ENCODE data around the gene TSPAN4.

TSPAN4 gene

GRCh38 chr11:850775-851763 lies 8.4 kb downstream of the TSPAN4 start:
- no peak for DNase-seq (ENCODE audit: low read depth in 2 of 2)

DNA sequence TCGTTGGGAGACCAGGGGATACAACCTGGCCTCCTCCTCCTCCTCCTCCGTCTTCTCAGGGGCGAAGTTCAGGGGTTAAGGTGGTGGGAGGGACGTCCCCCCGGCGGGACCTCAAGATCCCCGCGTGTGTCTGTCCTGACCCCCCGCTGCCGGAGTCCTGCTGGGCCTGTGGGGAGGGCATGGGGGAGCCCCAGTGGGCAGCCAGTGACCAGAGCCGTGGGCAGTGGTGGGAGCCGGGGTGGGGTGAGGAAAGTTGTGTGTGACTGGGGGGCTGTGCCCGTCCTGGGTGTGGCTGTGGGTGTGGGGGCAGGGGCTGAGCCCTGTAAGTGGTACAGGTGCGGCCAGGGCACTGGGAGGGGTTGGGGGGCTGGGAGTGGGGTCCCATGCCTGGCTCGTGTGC lies 10.1 kb downstream of the TSPAN4 start:
- no peak for DNase-seq (ENCODE audit: low read depth in 2 of 2)

DNA sequence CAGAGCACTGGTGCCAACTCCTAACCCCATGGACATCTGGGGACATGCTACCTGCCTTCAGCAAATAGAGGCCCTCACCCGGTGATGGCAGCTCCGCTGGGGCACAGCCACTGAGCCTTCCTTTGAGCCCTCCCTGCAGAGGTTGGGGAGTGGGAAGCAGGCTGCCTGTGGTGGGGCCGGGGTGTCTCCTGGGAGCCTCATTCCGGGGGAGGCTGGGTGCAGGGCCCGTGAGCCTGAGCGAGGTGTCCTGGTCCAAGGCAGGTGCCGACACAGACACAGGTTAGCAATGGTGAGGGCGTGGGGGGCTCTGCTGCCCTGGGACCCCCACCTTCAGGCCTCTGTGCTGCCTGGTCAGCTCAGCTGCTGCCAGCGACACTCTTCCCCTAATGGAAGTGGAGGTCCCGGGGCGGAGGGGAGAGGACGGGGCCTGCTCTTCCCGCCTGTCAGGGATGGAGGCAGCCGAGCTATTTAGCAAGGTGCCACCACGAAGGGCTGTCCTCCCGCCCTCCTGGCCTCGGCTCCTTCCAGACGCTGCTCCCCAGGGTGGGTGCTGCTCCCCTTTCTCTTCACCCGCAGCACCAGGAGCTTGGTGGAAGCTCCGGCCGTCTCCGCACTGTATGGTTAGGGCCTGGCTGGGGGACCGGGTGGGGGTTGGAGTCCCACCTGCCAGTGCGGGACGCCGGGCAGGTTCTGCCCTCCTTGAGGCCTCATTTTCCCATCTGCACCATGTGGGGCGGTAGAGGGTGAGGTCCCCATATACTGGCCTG lies 11.2 kb downstream of the TSPAN4 start:
- no peak for DNase-seq (ENCODE audit: low read depth in 2 of 2)

- no peak for DNase-seq (ENCODE audit: low read depth in 2 of 2)
Observed at GRCh38 chr11:854601-855329, 12.1 kb downstream of the TSPAN4 start.

GRCh38 chr11:855330-855674 lies 12.7 kb downstream of the TSPAN4 start:
- DNase-seq (ENCODE audit: low read depth in 2 of 2) = no peak

GRCh38 chr11:855796-856195 lies 13.1 kb downstream of the TSPAN4 start:
- no peak for DNase-seq (ENCODE audit: low read depth in 2 of 2)

- DNase-seq (ENCODE audit: low read depth in 2 of 2) = no peak
Observed at GRCh38 chr11:856397-856796, 13.7 kb downstream of the TSPAN4 start.

DNA sequence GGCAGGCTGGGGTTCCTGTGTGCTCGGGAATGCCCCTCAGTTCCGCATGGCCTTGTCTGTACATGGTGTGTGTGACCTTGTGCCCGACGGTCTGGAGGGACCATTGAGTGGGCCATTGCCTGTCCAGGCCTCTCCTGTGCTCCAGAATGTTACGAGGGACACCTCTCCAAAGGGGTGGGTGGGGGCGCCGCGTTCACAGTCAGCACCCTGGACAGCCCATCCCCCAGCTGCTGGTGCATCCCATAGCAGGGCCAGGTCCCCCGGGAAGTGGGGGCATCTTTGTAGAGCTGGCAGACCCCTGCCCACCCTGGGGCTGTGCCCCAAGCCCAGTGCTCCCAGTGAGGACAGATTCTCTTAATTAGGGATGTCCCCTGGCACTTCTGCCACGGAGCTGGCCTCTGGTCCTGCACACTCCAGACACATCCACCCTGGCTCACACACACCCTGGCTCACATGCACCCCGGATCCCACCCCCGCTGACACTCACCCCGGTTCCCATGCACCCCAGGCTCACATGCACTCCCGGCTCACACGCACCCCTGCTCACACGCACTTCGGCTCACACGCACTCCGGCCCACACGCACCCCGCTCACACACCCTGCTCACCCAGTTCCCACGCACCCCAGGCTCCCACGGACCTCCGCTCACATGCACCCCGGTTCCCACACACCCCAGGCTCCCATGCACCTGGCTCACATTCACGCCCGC lies 15.6 kb downstream of the TSPAN4 start:
- no peak for DNase-seq (ENCODE audit: low read depth in 2 of 2)

- no peak for DNase-seq (ENCODE audit: low read depth in 2 of 2)
Observed at GRCh38 chr11:858762-859339, 16.2 kb downstream of the TSPAN4 start.

DNA sequence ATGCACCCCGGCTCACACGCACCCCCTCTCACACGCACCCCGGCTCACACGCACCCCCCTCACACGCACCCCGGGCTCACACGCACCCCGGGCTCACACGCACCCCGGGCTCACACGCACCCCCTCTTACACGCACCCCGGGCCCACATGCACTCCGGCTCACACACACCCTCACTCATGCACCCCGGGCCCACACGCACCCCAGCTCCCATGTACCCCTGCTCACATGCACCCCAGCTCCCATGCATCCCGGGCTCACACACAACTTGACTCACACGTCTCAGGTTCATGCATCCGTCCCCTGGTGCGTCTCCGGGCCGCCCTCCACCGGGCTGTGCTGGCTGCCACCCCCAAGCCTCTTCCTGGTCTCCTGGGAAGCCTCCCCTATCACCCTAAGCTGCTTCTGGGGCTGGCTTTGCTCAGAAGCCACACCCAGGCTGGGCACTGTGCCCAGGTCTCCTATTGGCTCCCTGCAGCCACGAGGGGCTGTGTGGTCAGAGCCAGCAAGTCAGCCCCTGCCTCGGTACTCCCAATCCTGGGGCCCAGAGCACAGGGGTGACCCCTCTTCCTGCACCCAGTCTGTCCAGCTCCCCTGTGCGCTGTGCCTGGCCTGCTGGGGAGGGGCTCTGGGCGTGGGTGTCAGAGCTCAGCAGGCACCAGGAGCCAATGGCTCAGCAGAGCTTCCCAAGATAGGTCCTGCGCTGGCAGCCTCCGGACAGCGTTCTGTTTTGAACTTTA lies 16.9 kb downstream of the TSPAN4 start:
- no peak for DNase-seq (ENCODE audit: low read depth in 2 of 2)

DNA sequence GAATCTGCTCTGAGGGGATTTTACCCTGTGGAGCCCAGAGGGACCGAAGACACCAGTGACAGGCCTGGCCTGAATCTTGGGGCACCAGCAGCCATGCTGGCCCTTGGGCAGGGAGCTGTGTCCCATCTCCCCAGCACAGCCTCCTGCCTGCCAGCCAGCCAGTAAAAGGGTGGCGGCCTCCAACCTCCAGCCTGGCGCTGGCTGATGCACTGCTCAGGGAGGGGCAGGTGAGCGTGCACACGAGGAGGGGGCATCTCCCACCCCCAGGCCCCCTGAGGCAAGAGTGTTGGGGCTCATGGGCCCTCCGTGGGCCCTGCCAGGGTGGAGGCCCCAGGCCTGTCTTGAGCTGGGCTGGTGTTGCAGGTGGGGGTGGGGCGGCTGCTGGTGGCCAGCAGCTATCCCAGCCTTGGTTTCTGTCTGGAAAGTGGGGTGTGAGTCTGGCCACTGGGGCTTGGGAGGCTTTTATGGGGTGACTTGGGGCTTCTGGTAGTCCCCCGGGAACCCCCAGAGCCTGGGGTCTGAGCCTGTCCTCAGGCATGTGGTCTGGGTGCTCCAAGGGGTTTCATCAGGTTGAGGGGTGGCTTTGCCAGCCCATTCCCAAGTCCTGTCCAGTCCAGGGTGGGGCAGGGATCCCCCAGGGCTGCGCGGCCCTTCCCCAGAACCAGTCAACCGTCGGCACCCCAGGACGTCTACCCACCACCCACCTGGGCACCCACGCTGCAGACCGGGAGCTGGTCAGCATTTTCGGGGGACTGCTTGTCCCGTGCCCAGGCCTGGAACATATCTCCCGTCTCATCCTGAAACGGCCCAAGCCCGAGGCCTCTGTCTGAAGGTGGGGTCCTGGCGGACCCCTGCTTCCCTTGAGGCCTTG lies 17.8 kb downstream of the TSPAN4 start:
- no peak for DNase-seq (ENCODE audit: low read depth in 2 of 2)

DNA sequence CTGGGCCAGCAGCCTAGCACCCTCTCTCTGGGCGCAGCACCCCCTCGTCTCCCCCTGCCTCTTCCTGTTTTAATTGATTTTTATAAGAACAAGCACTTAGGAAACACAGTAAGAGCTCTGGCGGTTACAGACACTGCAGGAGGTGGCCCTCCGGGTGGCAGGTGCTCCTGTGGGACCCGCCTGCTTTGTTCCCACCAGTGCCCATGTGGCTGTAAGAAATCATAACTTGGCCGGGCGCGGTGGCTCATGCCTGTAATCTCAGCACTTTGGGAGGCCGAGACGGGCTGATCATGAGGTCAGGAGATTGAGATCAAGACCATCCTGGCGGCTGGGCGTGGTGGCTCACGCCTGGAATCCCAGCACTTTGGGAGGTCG lies 18.4 kb downstream of the TSPAN4 start:
- DNase-seq (ENCODE audit: low read depth in 2 of 2) = no peak

DNA sequence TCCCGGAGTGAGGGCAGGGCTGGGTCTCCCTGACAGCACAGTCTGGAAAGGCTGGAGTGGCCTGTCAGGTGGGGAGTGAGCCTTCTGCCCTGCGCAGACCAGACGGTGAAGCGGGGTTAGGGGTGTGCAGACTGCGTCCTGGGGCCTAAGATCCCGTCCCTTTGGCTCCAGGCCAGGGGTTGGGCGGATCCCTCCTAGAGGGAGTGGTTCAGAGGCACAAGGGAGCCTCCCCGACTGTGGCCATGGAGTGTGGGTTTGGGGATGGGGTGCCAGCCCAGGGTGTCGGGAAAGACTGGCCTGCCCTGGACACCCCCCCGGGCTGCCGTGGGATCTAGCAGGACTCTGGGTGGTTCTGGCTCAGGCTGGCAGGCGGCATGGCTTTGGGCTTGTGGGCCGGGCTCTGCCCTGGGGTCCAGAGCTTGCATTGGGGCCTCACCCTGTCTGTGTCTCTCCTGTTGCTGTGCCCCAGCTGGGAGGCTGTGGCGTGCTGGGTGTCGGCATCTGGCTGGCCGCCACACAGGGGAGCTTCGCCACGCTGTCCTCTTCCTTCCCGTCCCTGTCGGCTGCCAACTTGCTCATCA lies 19.5 kb downstream of the TSPAN4 start:
- DNase-seq (ENCODE audit: low read depth in 2 of 2) = no peak

- DNase-seq (ENCODE audit: low read depth in 2 of 2) = no peak
Observed at GRCh38 chr11:862696-863022, 20.0 kb downstream of the TSPAN4 start.

GRCh38 chr11:863023-863909 lies 20.6 kb downstream of the TSPAN4 start:
- no peak for DNase-seq (ENCODE audit: low read depth in 2 of 2)

DNA sequence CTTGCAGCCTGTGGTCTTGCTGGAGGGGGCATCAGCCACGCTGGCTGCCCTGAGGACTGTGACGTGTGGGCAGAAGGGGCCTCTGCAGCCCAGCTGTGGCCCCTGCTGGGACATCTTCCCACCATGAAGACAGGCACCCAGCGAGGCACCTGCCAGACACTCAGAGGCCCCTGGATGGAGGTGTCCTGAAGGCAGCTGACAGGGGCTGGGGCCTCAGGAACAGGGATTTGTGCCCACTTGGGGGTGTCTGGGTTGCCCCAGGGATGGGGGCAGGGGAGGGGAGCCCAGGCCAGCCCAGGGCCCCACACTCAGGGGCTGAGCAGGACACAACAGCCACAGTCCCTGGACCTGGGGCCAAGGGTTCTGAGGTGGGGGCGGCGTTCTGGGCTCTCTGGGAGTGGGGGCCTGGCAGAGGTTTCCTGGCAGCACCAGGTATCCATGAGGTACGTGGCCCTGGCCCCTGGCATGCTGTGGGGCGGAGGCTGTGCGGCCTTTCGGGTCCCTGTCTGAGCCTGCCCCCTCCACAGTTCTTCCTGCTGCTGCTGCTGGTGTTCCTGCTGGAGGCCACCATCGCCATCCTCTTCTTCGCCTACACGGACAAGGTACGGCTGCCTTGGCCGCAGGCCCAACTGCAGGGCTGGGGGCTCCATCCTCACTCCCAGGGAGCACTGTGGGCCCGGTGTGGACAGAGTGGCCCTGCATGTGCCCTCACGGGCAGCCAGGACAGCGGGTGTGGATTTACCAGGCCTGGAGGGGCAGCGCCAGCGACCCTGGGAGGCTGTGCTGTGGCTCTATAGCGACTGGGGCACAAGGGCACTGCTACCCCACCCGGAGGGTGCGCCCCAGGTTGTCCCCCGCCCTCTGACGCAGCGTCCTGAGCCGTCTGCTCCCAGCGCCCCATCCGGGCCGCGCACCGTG lies 21.5 kb downstream of the TSPAN4 start:
- DNase-seq (ENCODE audit: low read depth in 2 of 2) = no peak

DNA sequence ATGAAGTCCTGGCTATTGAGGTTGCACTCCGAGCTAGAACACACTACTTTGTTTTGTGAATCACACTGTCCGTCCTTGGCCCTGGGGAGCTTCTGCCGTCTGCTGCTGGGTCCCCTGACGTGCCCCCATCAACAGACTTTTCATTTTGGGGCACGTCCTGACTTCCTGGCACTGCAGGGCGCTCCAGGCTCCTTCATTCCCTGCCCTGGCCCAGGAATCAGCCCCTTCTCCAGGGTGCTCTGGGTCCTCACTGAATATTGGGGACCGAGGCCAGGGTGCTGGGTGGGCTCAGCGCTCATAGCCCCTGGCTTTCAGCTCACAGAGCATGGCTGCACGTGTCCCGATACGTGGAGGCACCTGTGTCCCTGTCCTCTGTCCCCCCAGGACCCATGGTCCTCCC lies 22.2 kb downstream of the TSPAN4 start:
- DNase-seq (ENCODE audit: low read depth in 2 of 2) = no peak
